Measurements from ENCODE around the gene FRMD6.

Gene FRMD6

GRCh38 chr14:51719955-51720354 is 68.2 kb downstream of the FRMD6 start:
- no peak for ATAC-seq (replicated peaks; ENCODE audit: extremely low read depth, poor library complexity, severe bottlenecking)
- no peak for DNase-seq (ENCODE audit: low spot score in 2 of 2)

GRCh38 chr14:51723990-51724389 is 72.3 kb downstream of the FRMD6 start:
- H3K36me3 Mint-ChIP-seq (ENCODE audit: insufficient read depth) = peaks cover 1% of the 10 kb centered on the region
- H3K27ac Mint-ChIP-seq (ENCODE audit: low read depth) = no peak overlapping the region
- H3K27me3 Mint-ChIP-seq = no peaks in the 10 kb centered on the region
- ATAC-seq (replicated peaks; ENCODE audit: extremely low read depth, poor library complexity, severe bottlenecking) (no peak), DNase-seq (ENCODE audit: low spot score in 2 of 2) (no peak)
- no peaks in the 10 kb centered on the region for H3K4me1 Mint-ChIP-seq
- H3K9me3 Mint-ChIP-seq = no peaks in the 10 kb centered on the region
- H3K4me3 Mint-ChIP-seq = no peak overlapping the region

More at GRCh38 chr14:51719955-51720354, 68.2 kb downstream of the FRMD6 start:
- H3K36me3 Mint-ChIP-seq (ENCODE audit: insufficient read depth) = peaks cover 1% of the 10 kb centered on the region
- no peak overlapping the region for H3K4me3 Mint-ChIP-seq
- no peaks in the 10 kb centered on the region for H3K9me3 Mint-ChIP-seq
- H3K4me1 Mint-ChIP-seq = no peaks in the 10 kb centered on the region
- H3K27ac Mint-ChIP-seq (ENCODE audit: low read depth) = no peak overlapping the region
- no peaks in the 10 kb centered on the region for H3K27me3 Mint-ChIP-seq

GRCh38 chr14:51724650-51725049 is 72.9 kb downstream of the FRMD6 start:
- no peak overlapping the region for H3K27ac Mint-ChIP-seq (ENCODE audit: low read depth)
- H3K4me3 Mint-ChIP-seq = no peak overlapping the region
- H3K9me3 Mint-ChIP-seq = no peaks in the 10 kb centered on the region
- peaks cover 1% of the 10 kb centered on the region for H3K36me3 Mint-ChIP-seq (ENCODE audit: insufficient read depth)
- no peaks in the 10 kb centered on the region for H3K4me1 Mint-ChIP-seq
- ATAC-seq (replicated peaks; ENCODE audit: extremely low read depth, poor library complexity, severe bottlenecking) = no peak
- H3K27me3 Mint-ChIP-seq = no peaks in the 10 kb centered on the region
- no peak for DNase-seq (ENCODE audit: low spot score in 2 of 2)

- Mint-ChIP-seq H3K27ac (ENCODE audit: low read depth) (no peak overlapping the region), H3K9me3 (no peaks in the 10 kb centered on the region), H3K27me3 (no peaks in the 10 kb centered on the region), H3K4me1 (no peaks in the 10 kb centered on the region), H3K36me3 (ENCODE audit: insufficient read depth) (peaks cover 1% of the 10 kb centered on the region), H3K4me3 (no peak overlapping the region)
- ATAC-seq (replicated peaks; ENCODE audit: extremely low read depth, poor library complexity, severe bottlenecking) (no peak), DNase-seq (ENCODE audit: low spot score in 2 of 2) (no peak)
Measured at GRCh38 chr14:51725061-51725460, 73.4 kb downstream of the FRMD6 start.

- Mint-ChIP-seq H3K36me3 (ENCODE audit: insufficient read depth) (peaks cover 1% of the 10 kb centered on the region), H3K27ac (ENCODE audit: low read depth) (no peak overlapping the region), H3K4me3 (no peak overlapping the region), H3K9me3 (no peaks in the 10 kb centered on the region), H3K4me1 (no peaks in the 10 kb centered on the region), H3K27me3 (peaks cover under 1% of the 10 kb centered on the region)
- DNase-seq (ENCODE audit: low spot score in 2 of 2) (no peak), ATAC-seq (replicated peaks; ENCODE audit: extremely low read depth, poor library complexity, severe bottlenecking) (no peak)
Measured at GRCh38 chr14:51726166-51726899, 74.6 kb downstream of the FRMD6 start.

GRCh38 chr14:51727526-51727925 is 75.8 kb downstream of the FRMD6 start:
- Mint-ChIP-seq H3K27me3 (peaks cover 13% of the 10 kb centered on the region), H3K4me1 (no peaks in the 10 kb centered on the region), H3K9me3 (no peaks in the 10 kb centered on the region), H3K36me3 (ENCODE audit: insufficient read depth) (peaks cover 1% of the 10 kb centered on the region), H3K27ac (ENCODE audit: low read depth) (no peak overlapping the region), H3K4me3 (no peak overlapping the region)
- DNase-seq (ENCODE audit: low spot score in 2 of 2) (no peak), ATAC-seq (replicated peaks; ENCODE audit: extremely low read depth, poor library complexity, severe bottlenecking) (no peak)

GRCh38 chr14:51730098-51730497 is 78.4 kb downstream of the FRMD6 start:
- Mint-ChIP-seq H3K4me3 (no peak overlapping the region), H3K36me3 (ENCODE audit: insufficient read depth) (no peaks in the 10 kb centered on the region), H3K9me3 (no peaks in the 10 kb centered on the region), H3K4me1 (no peaks in the 10 kb centered on the region), H3K27me3 (peaks cover 33% of the 10 kb centered on the region), H3K27ac (ENCODE audit: low read depth) (no peak overlapping the region)
- ATAC-seq (replicated peaks; ENCODE audit: extremely low read depth, poor library complexity, severe bottlenecking) (no peak), DNase-seq (ENCODE audit: low spot score in 2 of 2) (no peak)

GRCh38 chr14:51730684-51731083 is 79.0 kb downstream of the FRMD6 start:
- Mint-ChIP-seq H3K4me3 (no peak overlapping the region), H3K27ac (ENCODE audit: low read depth) (no peak overlapping the region), H3K4me1 (no peaks in the 10 kb centered on the region), H3K36me3 (ENCODE audit: insufficient read depth) (no peaks in the 10 kb centered on the region), H3K27me3 (peaks cover 33% of the 10 kb centered on the region), H3K9me3 (no peaks in the 10 kb centered on the region)
- ATAC-seq (replicated peaks; ENCODE audit: extremely low read depth, poor library complexity, severe bottlenecking) (no peak), DNase-seq (ENCODE audit: low spot score in 2 of 2) (no peak)

GRCh38 chr14:51732494-51733112 is 80.9 kb downstream of the FRMD6 start:
- no peak for ATAC-seq (replicated peaks; ENCODE audit: extremely low read depth, poor library complexity, severe bottlenecking)
- Mint-ChIP-seq H3K4me3 (no peak overlapping the region), H3K36me3 (ENCODE audit: insufficient read depth) (peaks cover 1% of the 10 kb centered on the region), H3K27me3 (peaks cover 33% of the 10 kb centered on the region), H3K4me1 (no peaks in the 10 kb centered on the region), H3K9me3 (no peaks in the 10 kb centered on the region), H3K27ac (ENCODE audit: low read depth) (no peak overlapping the region)
- DNase-seq (ENCODE audit: low spot score in 2 of 2) = no peak

- Mint-ChIP-seq H3K4me1 (no peaks in the 10 kb centered on the region), H3K27ac (ENCODE audit: low read depth) (no peak overlapping the region)
Measured at GRCh38 chr14:51733147-51733546, 81.4 kb downstream of the FRMD6 start.

GRCh38 chr14:51735851-51736250 is 84.1 kb downstream of the FRMD6 start:
- Mint-ChIP-seq H3K36me3 (ENCODE audit: insufficient read depth) (peaks cover 1% of the 10 kb centered on the region), H3K4me1 (no peaks in the 10 kb centered on the region), H3K27me3 (peaks cover 33% of the 10 kb centered on the region), H3K4me3 (no peak overlapping the region), H3K27ac (ENCODE audit: low read depth) (no peak overlapping the region), H3K9me3 (no peaks in the 10 kb centered on the region)
- ATAC-seq (replicated peaks; ENCODE audit: extremely low read depth, poor library complexity, severe bottlenecking) = no peak
- no peak for DNase-seq (ENCODE audit: low spot score in 2 of 2)

More at GRCh38 chr14:51733147-51733546, 81.4 kb downstream of the FRMD6 start:
- no peak for DNase-seq (ENCODE audit: low spot score in 2 of 2)
- H3K36me3 Mint-ChIP-seq (ENCODE audit: insufficient read depth) = peaks cover 1% of the 10 kb centered on the region
- no peaks in the 10 kb centered on the region for H3K9me3 Mint-ChIP-seq
- H3K4me3 Mint-ChIP-seq = no peak overlapping the region
- no peak for ATAC-seq (replicated peaks; ENCODE audit: extremely low read depth, poor library complexity, severe bottlenecking)
- peaks cover 33% of the 10 kb centered on the region for H3K27me3 Mint-ChIP-seq

GRCh38 chr14:51738754-51739153 is 87.0 kb downstream of the FRMD6 start:
- no peaks in the 10 kb centered on the region for H3K4me1 Mint-ChIP-seq
- H3K36me3 Mint-ChIP-seq (ENCODE audit: insufficient read depth) = peaks cover 1% of the 10 kb centered on the region
- ATAC-seq (replicated peaks; ENCODE audit: extremely low read depth, poor library complexity, severe bottlenecking) = no peak

GRCh38 chr14:51743588-51744000 is 91.9 kb downstream of the FRMD6 start:
- ATAC-seq (replicated peaks; ENCODE audit: extremely low read depth, poor library complexity, severe bottlenecking) = no peak

More at GRCh38 chr14:51738754-51739153, 87.0 kb downstream of the FRMD6 start:
- DNase-seq (ENCODE audit: low spot score in 2 of 2) = no peak
- Mint-ChIP-seq H3K9me3 (no peaks in the 10 kb centered on the region), H3K4me3 (no peak overlapping the region), H3K27me3 (peaks cover 19% of the 10 kb centered on the region), H3K27ac (ENCODE audit: low read depth) (no peak overlapping the region)

More at GRCh38 chr14:51743588-51744000, 91.9 kb downstream of the FRMD6 start:
- H3K27me3 Mint-ChIP-seq = peaks cover 33% of the 10 kb centered on the region
- no peaks in the 10 kb centered on the region for H3K36me3 Mint-ChIP-seq (ENCODE audit: insufficient read depth)
- no peaks in the 10 kb centered on the region for H3K4me1 Mint-ChIP-seq
- H3K4me3 Mint-ChIP-seq = no peak overlapping the region
- no peak for DNase-seq (ENCODE audit: low spot score in 2 of 2)
- H3K27ac Mint-ChIP-seq (ENCODE audit: low read depth) = no peak overlapping the region
- no peaks in the 10 kb centered on the region for H3K9me3 Mint-ChIP-seq
